AG04450 (cell line): ENCODE results near the gene ILK. TPM values are rescaled to one million over a fixed set of nuclear protein-coding genes. Genes with fewer than 3 reads are reported as not detected.

Experiments
- CTCF ChIA-PET: fragments of 300-600, 350-600 bp; formaldehyde crosslinking; extraction: SDS; loops from one replicate; lab custom pipeline; 2022; ENCODE audit warnings: antibody characterized with exemption, inconsistent platforms; lab: Charles Lee
- POLR2A ChIA-PET: fragments of 350-600 bp; formaldehyde crosslinking; extraction: SDS; loops from one replicate; lab custom pipeline; 2021; ENCODE audit warnings: antibody characterized with exemption, inconsistent platforms; lab: Yijun Ruan, JAX
- DNase-seq: peaks from one replicate; pipeline ENCODE4 v3.0.0-alpha.2; 2011; ENCODE audit warnings: low read depth, low spot score
- H3K27ac ChIP-seq: one replicate; pipeline ENCODE4 v1.5.1; 2012; ENCODE audit warnings: low read depth, low read length, control low read depth
- H3K27me3 ChIP-seq: one replicate; pipeline ENCODE4 v1.6.0; 2012; ENCODE audit warnings: low read length; ENCODE audit not compliant: control insufficient read depth, insufficient read depth
- H3K4me3 ChIP-seq: 2 replicates; pipeline ENCODE4 v1.5.1; 2011; ENCODE audit warnings: mild to moderate bottlenecking, low read depth, low read length, control low read depth
- H3K9me3 ChIP-seq: 2 replicates; pipeline ENCODE4 v1.5.1; 2012; ENCODE audit warnings: low read length; ENCODE audit not compliant: control insufficient read depth, insufficient read depth
- CTCF ChIP-seq: IDR thresholded peaks from 2 replicates; pipeline ENCODE4 v1.5.1; 2011; ENCODE audit warnings: low read depth, low read length, control low read depth, inconsistent platforms
- polyA plus RNA-seq: library from polyadenylated mRNA; depleted of rRNA; stranded (reverse); fragments of >200 nt; gene quantifications from 2 replicates; pipeline ENCODE4 v1.2.3, GENCODE V29; 2011

Gene ILK
- polyA plus RNA-seq, 1 experiment: 362 TPM

- ChIA-PET POLR2A (interaction anchor here (0.6 kb wide), 1 partner anchor 182 kb away, joined by 3 read pairs; no protein-coding TSS in a partner anchor), CTCF (interaction anchor here (1.0 to 1.7 kb wide), 2 partner anchors 52 to 184 kb away, joined by 4 to 6 read pairs; partner anchors contain the start of gene MRPL17)
- no peak for TF ChIP-seq CTCF
- no peaks in the 10 kb centered on the region for H3K27me3 ChIP-seq
- no peak overlapping the region for H3K27ac ChIP-seq
- H3K4me3 ChIP-seq: no peak overlapping the region
- peaks cover 4% of the 10 kb centered on the region; the same call in 1 of the 2 replicates for H3K9me3 ChIP-seq
- DNase-seq: no peak
Observed at GRCh38 chr11:6631361-6631890, 27.9 kb downstream of the ILK start.

- Histone ChIP-seq H3K9me3 (peaks cover 4% of the 10 kb centered on the region; the same call in 1 of the 2 replicates), H3K27ac (no peak overlapping the region), H3K27me3 (no peaks in the 10 kb centered on the region), H3K4me3 (no peak overlapping the region)
- POLR2A ChIA-PET: no interaction called here
- DNase-seq: no peak
- CTCF ChIA-PET: interaction anchor here (1.7 kb wide), 1 partner anchor 51 kb away, joined by 6 read pairs; the partner anchor contains the start of gene MRPL17
- no peak for TF ChIP-seq CTCF
Observed at GRCh38 chr11:6632116-6633073, 28.8 kb downstream of the ILK start.

- no peak for TF ChIP-seq CTCF
- DNase-seq: no peak
- Histone ChIP-seq H3K27ac (no peak overlapping the region), H3K9me3 (peaks cover 4% of the 10 kb centered on the region; the same call in 1 of the 2 replicates), H3K27me3 (no peaks in the 10 kb centered on the region), H3K4me3 (no peak overlapping the region)
- CTCF ChIA-PET: no interaction called here
- POLR2A ChIA-PET: no interaction called here
Observed at GRCh38 chr11:6633422-6634408, 30.1 kb downstream of the ILK start.

GRCh38 chr11:6634534-6634933 lies 31.0 kb downstream of the ILK start:
- POLR2A ChIA-PET: no interaction called here
- peaks cover 4% of the 10 kb centered on the region; the same call in 1 of the 2 replicates for H3K9me3 ChIP-seq
- no peak overlapping the region for H3K27ac ChIP-seq
- H3K27me3 ChIP-seq: no peaks in the 10 kb centered on the region
- CTCF ChIA-PET: interaction anchor here (0.6 kb wide), 1 partner anchor 420 kb away, joined by 4 read pairs; no protein-coding TSS in a partner anchor
- TF ChIP-seq CTCF: no peak
- no peak overlapping the region for H3K4me3 ChIP-seq
- DNase-seq: no peak
